ENCODE measurements around the gene PKNOX2. TPM values are rescaled to one million over a fixed set of nuclear protein-coding genes. Genes with fewer than 3 reads are reported as not detected.

The PKNOX2 gene
- total and polyA plus RNA-seq, 10 of the 15 experiments (the other 5 are each of a cell fraction or from before 2014, with no cell fraction given): not detected

GRCh38 chr11:125165111-125165842, 726 bp downstream of the PKNOX2 start:
- DNase-seq (ENCODE audit: low read depth, low spot score) (no peak), FAIRE-seq (no peak), ATAC-seq (peak; percentile 33)
- Histone ChIP-seq H3K9ac (ENCODE audit: control insufficient read depth, insufficient read depth, low read length) (no peak overlapping the region), H3K4me1 (ENCODE audit: control insufficient read depth, insufficient read depth, low read length) (no peaks in the 10 kb centered on the region; the same call in 1 of the 2 replicates), H3K9me3 (replicated peaks; ENCODE audit: control insufficient read depth, insufficient read depth, low read length) (no peaks in the 10 kb centered on the region), H4K20me1 (ENCODE audit: control insufficient read depth, insufficient read depth) (no peaks in the 10 kb centered on the region), H3K27me3 (replicated peaks in 1 of 2; ENCODE audit: control insufficient read depth in 2 of 2, insufficient read depth in 2 of 2, low read length in 1 of 2) (peaks cover 24 to 39% of the 10 kb centered on the region in 2 experiments), H3K4me3 (no peak overlapping the region), H3K4me2 (ENCODE audit: control insufficient read depth, insufficient read depth) (peak overlapping the region; percentile 92), H3K27ac (ENCODE audit: control insufficient read depth, insufficient read depth) (no peak overlapping the region), H3K79me2 (ENCODE audit: control insufficient read depth, insufficient read depth, low read length) (no peaks in the 10 kb centered on the region), H2AFZ (ENCODE audit: control insufficient read depth, low read depth, low read length) (no peak overlapping the region), H3K36me3 (ENCODE audit: control insufficient read depth in 2 of 2, insufficient read depth in 2 of 2, low read length in 1 of 2) (no peaks in the 10 kb centered on the region)
- BruUV-seq (replicated peaks): no TSS peak
- CTCF ChIA-PET: no interaction called here
- intact Hi-C loops (cut with micrococcal nuclease; ENCODE audit: unreplicated experiment) (loop anchor here (5.0 kb wide), 1 partner anchor 242 kb away; no protein-coding TSS in a partner anchor), in situ Hi-C loops (cut with MboI) (no loop called here)
- SMC1A ChIA-PET (ENCODE audit: uncharacterized antibody, unreplicated experiment): no interaction called here
- RAD21 ChIA-PET (ENCODE audit: unreplicated experiment): no interaction called here
- TF ChIP-seq SPI1 (IDR thresholded peaks at IDR 0.05; ENCODE audit: borderline replicate concordance, insufficient read depth, low read depth, low read length) (peak; percentile 48; the same call in 1 of the 2 replicates), MTA2 (IDR thresholded peaks at IDR 0.05; ENCODE audit: low read depth) (no peak), SUZ12 (IDR thresholded peaks at IDR 0.05; ENCODE audit: unreplicated experiment) (peak; percentile 98)
- POLR2A ChIA-PET: no interaction called here
- WGBS (ENCODE audit: insufficient coverage, insufficient replicate concordance, low lambda C conversion rate, missing lambda C conversion rate): 12% methylated on average over 80 of the region's 80 CpGs

DNA sequence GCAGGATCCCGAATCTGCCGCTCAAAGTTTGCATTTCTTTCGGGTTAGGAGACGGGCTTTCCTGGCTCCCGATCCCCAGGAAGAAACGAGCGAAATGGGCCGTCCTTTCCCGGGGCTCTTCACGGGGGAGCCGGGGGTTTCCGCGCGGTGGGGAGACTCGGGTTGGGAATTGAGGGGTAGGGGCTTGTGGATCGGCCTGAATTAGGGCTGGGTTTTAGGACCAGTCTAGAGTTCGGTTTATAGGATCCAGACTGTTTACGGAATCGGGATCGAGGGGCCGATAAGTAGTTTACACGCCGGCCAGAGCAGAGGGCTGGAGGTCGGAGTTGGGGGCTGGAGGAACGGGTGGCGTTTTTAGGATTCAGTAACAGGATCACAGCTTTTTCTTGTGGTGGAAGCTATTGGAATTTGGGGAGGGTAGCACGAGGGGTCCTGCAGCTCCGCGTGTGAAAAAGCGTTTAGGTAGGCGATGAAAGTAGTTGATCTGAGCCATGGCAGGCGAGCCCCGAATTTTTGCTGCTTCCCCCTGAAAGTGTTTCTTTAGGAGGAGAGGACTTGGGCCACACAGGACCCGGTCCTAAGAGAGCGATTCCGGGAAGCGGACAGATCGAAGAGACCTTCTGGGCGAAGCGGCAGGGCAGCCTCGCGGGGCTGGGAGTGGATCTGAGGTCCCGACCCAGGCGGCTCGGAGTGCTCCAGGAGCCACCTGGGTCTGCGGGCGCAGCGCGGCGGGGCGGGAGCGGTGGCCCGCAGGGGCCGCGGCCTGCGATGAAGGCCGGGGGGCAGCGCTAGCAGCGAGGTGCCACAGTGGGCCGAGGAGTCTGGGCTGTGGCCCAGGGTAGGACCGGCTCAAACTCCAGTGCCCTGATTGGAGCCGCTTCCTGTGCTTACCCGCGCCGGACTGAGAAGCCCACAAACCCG, 1.6 kb downstream of the PKNOX2 start:
- BruUV-seq (replicated peaks): no TSS peak
- Histone ChIP-seq H3K4me3 (no peak overlapping the region), H3K9ac (ENCODE audit: control insufficient read depth, insufficient read depth, low read length) (no peak overlapping the region), H3K4me1 (ENCODE audit: control insufficient read depth, insufficient read depth, low read length) (no peaks in the 10 kb centered on the region; the same call in 1 of the 2 replicates), H3K27me3 (replicated peaks in 1 of 2; ENCODE audit: control insufficient read depth in 2 of 2, insufficient read depth in 2 of 2, low read length in 1 of 2) (peaks cover 24 to 39% of the 10 kb centered on the region in 2 experiments), H3K79me2 (ENCODE audit: control insufficient read depth, insufficient read depth, low read length) (no peaks in the 10 kb centered on the region), H3K27ac (ENCODE audit: control insufficient read depth, insufficient read depth) (no peak overlapping the region), H3K9me3 (replicated peaks; ENCODE audit: control insufficient read depth, insufficient read depth, low read length) (no peaks in the 10 kb centered on the region), H2AFZ (ENCODE audit: control insufficient read depth, low read depth, low read length) (no peak overlapping the region), H3K36me3 (ENCODE audit: control insufficient read depth in 2 of 2, insufficient read depth in 2 of 2, low read length in 1 of 2) (no peaks in the 10 kb centered on the region), H4K20me1 (ENCODE audit: control insufficient read depth, insufficient read depth) (no peaks in the 10 kb centered on the region), H3K4me2 (ENCODE audit: control insufficient read depth, insufficient read depth) (peak overlapping the region; percentile 44)
- TF ChIP-seq RFX5 (IDR thresholded peaks at IDR 0.05; ENCODE audit: low read depth, low read length) (no peak), EZH2 (IDR thresholded peaks at IDR 0.05; ENCODE audit: borderline replicate concordance, control insufficient read depth, low read depth, low read length) (peak; percentile 24; the same call in 1 of the 2 replicates)
- intact Hi-C loops (cut with micrococcal nuclease; ENCODE audit: unreplicated experiment) (loop anchor here (5.0 kb wide), 1 partner anchor 241 kb away; no protein-coding TSS in a partner anchor), in situ Hi-C loops (cut with MboI) (no loop called here)
- DNase-seq (ENCODE audit: low read depth, low spot score) (no peak), ATAC-seq (no peak), FAIRE-seq (no peak)
- ChIA-PET RAD21 (ENCODE audit: unreplicated experiment) (no interaction called here), CTCF (interaction anchor here (1.2 kb wide), 1 partner anchor 26 kb away, joined by 3 read pairs; no protein-coding TSS in a partner anchor), SMC1A (ENCODE audit: uncharacterized antibody, unreplicated experiment) (no interaction called here), POLR2A (no interaction called here)
- 26% methylated on average over 56 of the region's 66 CpGs for WGBS (ENCODE audit: insufficient coverage, insufficient replicate concordance, low lambda C conversion rate, missing lambda C conversion rate)

All from GM12878 (cell line).